Lower leg skin (tissue), 3 donors: ENCODE data around the gene KAZN.

Experiments used
- CTCF ChIP-seq, 3 donors: fragments of 450-650 bp; IDR thresholded peaks; one replicate each; pipeline ENCODE4 v1.5.1; 2016; ENCODE audit warnings: antibody characterized with exemption in 3 of 3, mild to moderate bottlenecking in 3 of 3, moderate library complexity in 2 of 3
- POLR2A ChIP-seq, 2 donors: fragments of 450-650 bp; IDR thresholded peaks; one replicate each; pipeline ENCODE4 v1.6.1; 2016 to 2017; ENCODE audit warnings: antibody characterized with exemption in 2 of 2, mild to moderate bottlenecking in 1 of 2, moderate library complexity in 1 of 2

DNA sequence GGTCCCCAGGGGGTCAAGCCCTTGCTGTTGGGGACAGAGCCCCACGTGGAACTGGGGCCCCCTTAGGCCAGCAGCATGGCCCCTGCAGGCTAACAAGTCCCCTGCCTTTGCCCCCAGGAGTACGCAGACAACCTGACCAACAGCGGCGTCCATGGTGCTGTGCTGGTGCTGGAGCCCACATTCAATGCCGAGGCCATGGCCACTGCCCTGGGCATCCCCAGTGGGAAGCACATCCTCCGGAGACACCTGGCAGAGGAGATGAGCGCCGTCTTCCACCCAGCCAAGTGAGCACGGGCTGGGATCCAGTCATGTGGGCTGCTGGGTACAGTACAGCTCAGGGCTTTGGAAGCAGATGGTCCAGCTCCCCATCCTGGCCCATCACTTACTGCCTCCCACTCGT is 505.4 kb downstream of the KAZN start:
- TF ChIP-seq CTCF (IDR thresholded peaks at IDR 0.05) (no peak), POLR2A (IDR thresholded peaks at IDR 0.05) (no peak)
